WTC11 (cell line): Measurements from ENCODE around the gene HACD3. TPM values are rescaled to one million over a fixed set of nuclear protein-coding genes. Genes with fewer than 3 reads are reported as not detected.
A peak's percentile ranks its signal among the peaks of the same experiment; 100 is the strongest.

Source experiments
- ARID4B ChIP-seq: sonication (generic); formaldehyde crosslinking; IDR thresholded peaks from 2 replicates; pipeline ENCODE4 v1.8.0; 2023; ENCODE audit warnings: missing genetic modification reagents, mild to moderate bottlenecking, borderline replicate concordance
- ATF1 ChIP-seq: sonication (generic); formaldehyde crosslinking; IDR thresholded peaks from 2 replicates; pipeline ENCODE4 v1.8.1; 2023; ENCODE audit warnings: mild to moderate bottlenecking, moderate library complexity, missing genetic modification reagents
- ATF6 ChIP-seq: sonication (generic); formaldehyde crosslinking; IDR thresholded peaks from 2 replicates; pipeline ENCODE4 v1.8.1; 2023; ENCODE audit warnings: mild to moderate bottlenecking, missing genetic modification reagents
- E2F1 ChIP-seq: sonication (generic); formaldehyde crosslinking; IDR thresholded peaks from 2 replicates; pipeline ENCODE4 v1.8.0; 2022; ENCODE audit warnings: mild to moderate bottlenecking, missing genetic modification reagents
- EMX1 ChIP-seq: fragments of 250-450 bp; sonication (Bioruptor Pico); IDR thresholded peaks from 2 replicates; pipeline ENCODE4 v1.8.0; 2021; ENCODE audit warnings: mild to moderate bottlenecking
- FOXJ3 ChIP-seq: sonication (generic); formaldehyde crosslinking; IDR thresholded peaks from 2 replicates; pipeline ENCODE4 v1.9.0; 2021; ENCODE audit warnings: missing genetic modification reagents, mild to moderate bottlenecking, borderline replicate concordance
- FOXK1 ChIP-seq: sonication (generic); formaldehyde crosslinking; IDR thresholded peaks from 2 replicates; pipeline ENCODE4 v1.8.0; 2022; ENCODE audit warnings: mild to moderate bottlenecking, moderate library complexity, missing genetic modification reagents
- FOXP4 ChIP-seq: sonication (generic); formaldehyde crosslinking; IDR thresholded peaks from 2 replicates; pipeline ENCODE4 v1.8.0; 2022; ENCODE audit warnings: mild to moderate bottlenecking, missing genetic modification reagents
- HMGXB4 ChIP-seq: sonication (generic); formaldehyde crosslinking; IDR thresholded peaks from 2 replicates; pipeline ENCODE4 v1.8.1; 2023; ENCODE audit warnings: mild to moderate bottlenecking, moderate library complexity, missing genetic modification reagents
- IRF1 ChIP-seq: sonication (generic); formaldehyde crosslinking; IDR thresholded peaks from 2 replicates; pipeline ENCODE4 v1.8.0; 2023; ENCODE audit warnings: missing genetic modification reagents
- NFYB ChIP-seq: sonication (generic); formaldehyde crosslinking; conservative IDR thresholded peaks from 2 replicates; pipeline ENCODE4 v1.8.0; 2022; ENCODE audit warnings: low read depth, missing genetic modification reagents
- NR1H2 ChIP-seq: sonication (generic); formaldehyde crosslinking; IDR thresholded peaks from 2 replicates; pipeline ENCODE4 v1.9.0; 2021; ENCODE audit warnings: mild to moderate bottlenecking, moderate library complexity, missing genetic modification reagents
- OVOL2 ChIP-seq: fragments of 250-450 bp; sonication (Bioruptor Pico); IDR thresholded peaks from 2 replicates; pipeline ENCODE4 v1.9.0; 2021; ENCODE audit warnings: mild to moderate bottlenecking, borderline replicate concordance
- SMAD4 ChIP-seq: sonication (generic); formaldehyde crosslinking; IDR thresholded peaks from 2 replicates; pipeline ENCODE4 v1.8.0; 2022; ENCODE audit warnings: mild to moderate bottlenecking, missing genetic modification reagents
- SP1 ChIP-seq: sonication (generic); formaldehyde crosslinking; conservative IDR thresholded peaks from 2 replicates; pipeline ENCODE4 v1.8.1; 2022; ENCODE audit warnings: missing genetic modification reagents
- ZNF121 ChIP-seq: sonication (generic); formaldehyde crosslinking; IDR thresholded peaks from 2 replicates; pipeline ENCODE4 v1.8.0; 2023; ENCODE audit warnings: missing genetic modification reagents
- ZNF232 ChIP-seq: sonication (generic); formaldehyde crosslinking; IDR thresholded peaks from 2 replicates; pipeline ENCODE4 v1.8.0; 2022; ENCODE audit warnings: mild to moderate bottlenecking, missing genetic modification reagents
- ZNF263 ChIP-seq: sonication (generic); formaldehyde crosslinking; IDR thresholded peaks from 2 replicates; pipeline ENCODE4 v1.8.1; 2022; ENCODE audit warnings: low read depth, mild to moderate bottlenecking, moderate library complexity, missing genetic modification reagents
- ZNF416 ChIP-seq: fragments of 250-450 bp; sonication (Bioruptor Pico); IDR thresholded peaks from 2 replicates; pipeline ENCODE4 v1.9.0; 2021; ENCODE audit warnings: mild to moderate bottlenecking, inconsistent platforms
- ZNF423 ChIP-seq: fragments of 250-450 bp; sonication (Bioruptor Pico); IDR thresholded peaks from 2 replicates; pipeline ENCODE4 v2.1.2; 2022; ENCODE audit warnings: mild to moderate bottlenecking, moderate library complexity
- ZSCAN18 ChIP-seq: fragments of 250-450 bp; sonication (Bioruptor Pico); IDR thresholded peaks from 2 replicates; pipeline ENCODE4 v2.1.2; 2022; ENCODE audit warnings: mild to moderate bottlenecking, moderate library complexity
- total RNA-seq: library from RNA; stranded (reverse); gene quantifications from 3 replicates; pipeline ENCODE4 v1.2.3, GENCODE V29; 2021

HACD3 gene
- total RNA-seq, 1 experiment from 2014 or later = 95.9 TPM

- TF ChIP-seq HMGXB4 (CRISPR knock-in tag) = peak; percentile 98
- peak; percentile 80; the same call in 1 of the 2 replicates for TF ChIP-seq ATF1 (CRISPR knock-in tag)
- no peak for TF ChIP-seq OVOL2 (CRISPR knock-in tag)
- no peak for TF ChIP-seq ATF6 (CRISPR knock-in tag)
- no peak for TF ChIP-seq NR1H2 (CRISPR knock-in tag)
- TF ChIP-seq NFYB (CRISPR knock-in tag) = peak; percentile 36; the same call in 1 of the 2 replicates
- no peak for TF ChIP-seq FOXJ3 (CRISPR knock-in tag)
- no peak for TF ChIP-seq ZNF416 (CRISPR knock-in tag)
- peak; percentile 95 for TF ChIP-seq FOXK1 (CRISPR knock-in tag)
- TF ChIP-seq ZNF423 = no peak
- TF ChIP-seq ZNF232 (CRISPR knock-in tag) = peak; percentile 92
- 0 out of 2 replicates have a peak, but pooled peaks have one; percentile 35 for TF ChIP-seq E2F1
- no peak for TF ChIP-seq SMAD4 (CRISPR knock-in tag)
- TF ChIP-seq ZNF121 (CRISPR knock-in tag) = 0 out of 2 replicates have a peak, but pooled peaks have one; percentile 4
- TF ChIP-seq SP1 (CRISPR knock-in tag) = peak; percentile 97
- no peak for TF ChIP-seq IRF1 (CRISPR knock-in tag)
- TF ChIP-seq ZNF263 (CRISPR knock-in tag) = no peak
- TF ChIP-seq FOXP4 (CRISPR knock-in tag) = peak; percentile 84
- TF ChIP-seq ARID4B (CRISPR knock-in tag) = peak; percentile 76; the same call in 1 of the 2 replicates
- TF ChIP-seq EMX1 (CRISPR knock-in tag) = no peak
- TF ChIP-seq ZSCAN18 (CRISPR knock-in tag) = no peak
Measured at GRCh38 chr15:65610871-65611718, 80.8 kb downstream of the HACD3 start, which contains the start of gene INTS14 (continued).
